Posterior vena cava (tissue), 2 donors: Measurements from ENCODE around the gene CLEC4C. TPM values are rescaled to one million over a fixed set of nuclear protein-coding genes. Genes with fewer than 3 reads are reported as not detected.
"Not testable (repeated sequence)": the region's sequence is repeated elsewhere in the genome, so short reads cannot be mapped to it uniquely, and the experiment has no call there.

Experiments
- DNase-seq: peaks from one replicate; pipeline ENCODE4 v3.0.0-alpha.2; 2020; ENCODE audit warnings: low spot score
- intact Hi-C, 2 donors: fragments of 100-400 bp; cut with DNase I; formaldehyde crosslinking; loops; one replicate each; pipeline versions ENCODE4 v1.14.1 to v1.14.2; 2022 to 2023
- long read RNA-seq, 2 donors: library from polyadenylated mRNA; unstranded; transcript quantifications; one replicate each; pipeline ENCODE4 v2.0.0, GENCODE V29; 2020 to 2021
- total RNA-seq, 2 donors: library from RNA; stranded (reverse); fragmentation: NEBNext Ultra II Directional; extraction: Animal tissue kit (Norgen Biotek cat#: 25700); gene quantifications; one replicate each; pipeline ENCODE4 v1.2.1, GENCODE V29; 2021
- donor health status: DM: yes; HTN: yes; CAD: no.
- donor health status: DM: yes; HTN: yes; CAD: no.

Gene CLEC4C, protein sequence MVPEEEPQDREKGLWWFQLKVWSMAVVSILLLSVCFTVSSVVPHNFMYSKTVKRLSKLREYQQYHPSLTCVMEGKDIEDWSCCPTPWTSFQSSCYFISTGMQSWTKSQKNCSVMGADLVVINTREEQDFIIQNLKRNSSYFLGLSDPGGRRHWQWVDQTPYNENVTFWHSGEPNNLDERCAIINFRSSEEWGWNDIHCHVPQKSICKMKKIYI
- total RNA-seq, result not detected
- long read RNA-seq, donor 1, result 0 reads
- long read RNA-seq, donor 2, result 0 reads

DNA sequence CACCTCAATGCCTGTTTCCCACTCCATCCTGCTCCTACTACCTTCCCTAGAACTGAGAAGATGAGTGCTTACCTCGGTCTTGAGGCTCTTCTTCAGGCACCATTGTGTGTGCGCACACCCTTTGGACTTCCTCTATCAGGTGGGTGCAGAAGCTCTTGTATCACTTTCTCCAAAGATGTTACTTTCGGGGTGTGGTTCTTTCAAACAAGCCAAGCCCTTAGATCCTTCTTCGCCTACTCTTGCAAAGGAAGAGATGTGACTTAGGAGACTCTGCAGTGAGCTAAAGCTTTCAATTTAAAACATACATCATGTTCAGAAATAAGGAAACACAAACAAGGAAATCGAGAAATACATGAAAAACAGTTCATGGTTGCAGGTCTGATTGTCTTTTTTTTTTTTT lies at the start of gene CLEC4C:
TSS of gene CLEC4C (minus strand) at position 130 of the 400 bp plus-strand sequence. CDS start at position 103, 27 bp downstream.
- intact Hi-C loops, result no loop called here
- no peak for DNase-seq

DNA sequence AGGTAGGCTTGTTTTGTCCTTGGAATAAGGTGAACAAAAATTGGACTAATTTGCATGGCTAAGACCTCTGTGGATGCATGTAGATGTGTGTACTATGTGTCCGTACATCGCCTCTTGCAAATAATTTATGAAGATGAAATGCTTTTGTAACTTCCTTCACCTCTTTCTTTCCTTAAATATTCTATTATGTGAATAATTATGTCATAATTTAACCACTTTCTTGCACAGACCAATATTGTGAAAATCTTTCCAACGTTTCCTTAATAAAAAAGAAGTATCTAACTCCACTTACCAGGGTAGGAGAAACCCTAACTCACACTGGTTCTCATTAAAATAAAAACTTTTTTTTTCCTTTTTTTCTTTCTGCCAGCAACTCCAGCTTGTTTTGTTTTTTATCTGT lies 46.0 kb upstream of the CLEC4C start:
- intact Hi-C loops, result no loop called here

DNA sequence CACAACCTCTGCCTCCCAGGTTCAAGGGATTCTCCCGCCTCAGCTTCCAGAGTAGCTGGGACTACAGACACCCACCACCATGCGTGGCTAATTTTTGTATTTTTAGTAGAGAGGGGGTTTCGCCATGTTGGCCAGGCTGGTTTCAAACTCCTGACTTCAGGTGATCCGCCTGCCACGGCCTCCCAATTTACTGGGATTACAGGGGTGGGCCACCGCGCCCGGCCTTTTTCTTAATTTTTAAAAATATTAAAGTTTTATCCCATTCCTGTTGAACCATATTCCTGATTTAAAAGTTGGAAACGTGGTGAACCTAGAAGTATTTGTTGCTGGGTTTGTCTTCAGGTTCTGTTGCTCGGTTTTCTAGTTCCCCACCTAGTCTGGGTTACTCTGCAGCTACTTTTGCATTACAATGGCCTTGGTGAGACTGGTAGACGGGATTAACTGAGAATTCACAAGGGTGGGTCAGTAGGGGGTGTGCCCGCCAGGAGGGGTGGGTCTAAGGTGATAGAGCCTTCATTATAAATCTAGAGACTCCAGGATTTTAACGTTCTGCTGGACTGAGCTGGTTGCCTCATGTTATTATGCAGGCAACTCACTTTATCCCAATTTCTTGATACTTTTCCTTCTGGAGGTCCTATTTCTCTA lies 41.8 kb upstream of the CLEC4C start, which contains the start of gene NANOG:
TSS of gene NANOG (plus strand) at position 519 of the 645 bp plus-strand sequence. CDS start 213 bp downstream, outside the sequence.
- intact Hi-C loops, DNase-seq: not testable (repeated sequence)

More for the DNA sequence above, 46.0 kb upstream of the CLEC4C start:
- DNase-seq, result no peak

DNA sequence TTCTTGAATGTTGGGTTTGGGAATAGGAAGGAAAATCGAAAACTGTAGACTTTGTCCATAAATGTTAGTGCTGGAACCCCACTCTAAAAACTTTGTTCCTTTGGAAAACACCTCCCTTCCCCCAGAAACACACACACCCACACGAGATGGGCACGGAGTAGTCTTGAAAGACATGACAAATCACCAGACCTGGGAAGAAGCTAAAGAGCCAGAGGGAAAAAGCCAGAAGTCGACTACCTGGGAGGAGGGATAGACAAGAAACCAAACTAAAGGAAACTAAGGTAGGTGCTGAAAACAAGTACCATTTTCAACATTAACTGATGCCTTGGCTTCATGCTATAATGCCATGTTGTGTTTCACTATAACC lies 41.1 kb upstream of the CLEC4C start:
- intact Hi-C loops, result no loop called here
- DNase-seq, result no peak

DNA sequence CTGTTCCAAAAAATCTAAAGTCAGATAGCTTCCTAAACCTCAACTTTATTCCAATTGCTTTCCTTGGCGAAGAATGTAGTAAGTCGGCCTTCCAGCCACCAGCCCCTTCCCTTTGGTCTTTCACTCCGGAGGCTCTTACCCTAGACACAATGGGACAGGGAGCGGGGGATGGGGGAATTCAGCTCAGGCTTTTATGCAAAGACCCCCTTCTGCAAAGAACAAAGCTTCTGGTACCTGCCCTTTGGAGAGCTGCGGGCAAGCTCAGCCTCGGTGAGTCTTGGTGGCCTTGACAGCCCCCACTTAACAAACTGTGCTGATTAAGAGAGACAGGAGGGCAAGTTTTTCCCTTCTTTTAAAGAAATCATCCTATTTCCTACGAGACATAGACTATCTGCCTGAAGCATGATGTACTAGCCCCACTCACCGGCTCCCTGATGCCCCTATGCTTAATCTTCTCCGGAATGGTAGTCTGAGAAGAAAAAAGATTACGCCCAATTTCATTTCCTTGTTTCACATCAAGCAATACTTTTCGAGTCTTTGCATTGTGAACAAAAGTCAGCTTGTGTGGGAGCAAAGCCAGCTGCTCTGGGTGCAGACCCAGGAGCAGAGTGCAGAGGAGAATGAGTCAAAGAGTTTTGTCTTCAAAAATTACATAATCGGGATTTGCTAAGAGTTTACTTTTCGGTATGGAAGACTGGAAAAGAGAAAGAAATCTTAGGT lies 40.6 kb upstream of the CLEC4C start:
- DNase-seq, result no peak
- intact Hi-C loops, result no loop called here

DNA sequence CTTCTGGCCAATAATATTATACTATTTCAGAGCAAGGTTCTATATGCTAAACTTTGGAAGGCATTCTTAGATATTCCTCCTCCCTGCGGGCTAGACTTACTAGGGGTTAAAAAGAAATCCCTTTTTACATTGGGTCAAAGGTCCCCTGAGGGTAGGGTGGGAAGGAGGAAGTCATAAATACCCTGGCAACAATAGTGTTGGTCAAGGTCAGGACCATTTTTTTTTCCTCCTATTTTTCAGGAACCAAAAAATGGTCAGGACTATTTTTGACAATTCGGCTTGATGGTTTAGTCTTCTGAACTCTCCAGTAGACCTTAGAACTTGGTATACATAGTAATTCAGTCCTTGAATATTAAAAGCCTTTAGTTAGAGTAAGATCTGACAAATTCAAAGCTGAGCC lies 37.5 kb upstream of the CLEC4C start:
- intact Hi-C loops, result no loop called here
- DNase-seq, result no peak

DNA sequence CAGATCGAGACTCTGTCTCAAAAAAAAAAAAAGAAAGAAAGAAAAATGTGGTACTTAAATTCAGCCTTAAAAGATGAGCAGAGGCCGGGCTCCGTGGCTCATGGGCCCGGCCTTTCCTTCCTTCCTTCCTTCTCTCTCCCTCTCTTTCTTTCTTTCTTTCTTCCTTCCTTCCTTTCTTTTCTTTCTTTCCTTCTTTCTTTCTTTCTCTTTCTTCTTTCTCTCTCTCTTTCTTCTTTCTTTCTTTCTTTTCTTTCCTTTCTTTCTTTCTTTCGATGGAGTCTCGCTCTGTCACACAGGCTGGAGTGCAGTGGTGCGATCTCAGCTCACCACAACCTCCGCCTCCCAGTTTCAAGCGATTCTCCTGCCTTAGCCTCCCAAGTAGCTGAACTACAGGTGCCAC lies 36.3 kb upstream of the CLEC4C start:
- intact Hi-C loops, DNase-seq: not testable (repeated sequence)

DNA sequence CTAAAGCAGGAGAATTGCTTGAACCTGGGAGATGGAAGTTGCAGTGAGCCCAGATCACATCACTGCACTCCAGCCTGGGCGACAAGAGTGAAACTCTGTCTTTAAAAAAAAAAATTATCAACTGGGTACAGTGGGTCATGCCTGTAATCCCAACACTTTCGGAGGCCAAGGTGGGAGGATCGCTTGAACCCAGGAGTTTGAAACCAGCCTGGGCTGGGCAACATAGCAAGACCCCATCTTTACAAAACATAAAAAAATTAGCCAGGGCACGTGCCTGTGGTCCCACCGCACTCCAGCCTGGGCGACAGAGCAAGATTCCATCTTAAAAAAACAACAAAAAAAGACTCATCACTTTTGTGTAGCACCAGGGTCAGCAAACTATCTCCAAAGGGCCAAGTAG lies 34.9 kb upstream of the CLEC4C start:
- intact Hi-C loops, result no loop called here
- DNase-seq, result no peak

DNA sequence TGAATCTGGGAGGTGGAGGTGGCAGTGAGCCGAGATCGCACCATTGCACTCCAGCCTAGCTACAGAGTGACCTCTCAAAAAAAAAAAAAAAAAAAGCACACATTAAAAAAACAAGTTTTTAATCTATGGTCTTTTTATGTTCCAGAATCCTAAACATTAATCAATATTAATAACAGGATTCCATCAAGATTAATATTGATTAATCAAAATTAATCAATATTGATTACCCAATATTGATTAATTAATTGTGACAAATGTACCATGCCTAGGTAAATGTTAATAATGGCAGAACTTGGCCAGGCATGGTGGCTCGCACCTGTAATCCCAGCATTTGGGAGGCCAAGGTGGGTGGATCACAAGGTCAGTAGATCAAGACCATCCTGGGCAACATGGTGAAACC lies 34.1 kb upstream of the CLEC4C start:
- no peak for DNase-seq
- intact Hi-C loops, result no loop called here

DNA sequence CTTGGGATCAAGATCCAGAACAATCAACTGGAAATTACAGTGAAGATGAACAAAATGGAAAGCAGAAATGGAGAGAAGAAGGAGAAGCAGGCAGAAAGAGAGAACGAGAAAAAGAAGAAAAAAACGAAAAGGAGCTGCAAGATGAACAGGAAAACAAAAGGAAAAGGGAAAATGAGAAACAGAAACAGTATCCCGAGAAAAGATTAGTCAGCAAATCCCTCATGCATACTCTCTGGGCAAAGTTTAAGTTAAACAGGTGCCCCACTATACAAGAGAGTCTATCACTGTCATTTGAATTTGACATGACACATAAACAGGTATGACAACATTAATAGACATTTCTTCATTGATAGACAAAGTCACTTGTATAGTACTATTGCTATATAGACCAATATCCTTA lies 22.8 kb upstream of the CLEC4C start:
- intact Hi-C loops, result no loop called here
- no peak for DNase-seq

DNA sequence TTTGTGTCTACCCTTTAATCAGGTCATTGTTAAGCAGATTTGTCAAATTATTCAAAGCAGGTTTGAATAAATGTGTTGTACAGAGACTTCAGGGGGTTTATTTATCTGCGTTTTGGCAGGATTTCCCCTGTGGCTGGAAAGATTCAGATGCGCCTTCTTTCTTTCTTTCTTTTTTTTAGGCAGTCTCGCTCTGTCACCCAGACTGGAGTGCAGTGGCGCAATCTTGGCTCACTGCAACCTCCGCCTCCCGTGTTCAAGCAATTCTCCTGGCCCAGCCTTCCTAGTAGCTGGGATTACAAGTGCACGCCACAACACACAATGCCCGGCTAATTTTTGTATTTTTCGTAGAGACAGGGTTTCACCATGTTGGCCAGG lies 11.6 kb upstream of the CLEC4C start:
- intact Hi-C loops, result no loop called here
- DNase-seq, result no peak

DNA sequence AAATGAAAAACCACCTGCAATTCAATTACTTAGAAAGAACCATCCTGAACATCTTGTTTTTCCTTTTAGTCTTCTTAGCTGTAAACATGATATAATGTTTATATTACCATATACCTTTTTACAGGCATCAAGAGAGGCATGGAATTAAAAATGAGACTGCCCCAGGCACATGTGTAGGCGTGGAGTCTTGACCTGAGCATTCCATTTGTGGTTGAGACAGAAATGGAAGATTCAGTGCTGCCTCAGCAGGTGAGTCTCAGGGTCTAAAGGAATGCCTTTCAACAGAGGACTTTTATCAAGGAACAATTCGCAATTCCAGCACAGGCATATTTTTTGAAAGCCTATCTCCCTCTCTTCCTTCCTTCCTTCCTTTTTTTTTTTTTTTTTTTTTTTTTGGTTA lies 9.8 kb upstream of the CLEC4C start:
- intact Hi-C loops, result no loop called here
- DNase-seq, result no peak

DNA sequence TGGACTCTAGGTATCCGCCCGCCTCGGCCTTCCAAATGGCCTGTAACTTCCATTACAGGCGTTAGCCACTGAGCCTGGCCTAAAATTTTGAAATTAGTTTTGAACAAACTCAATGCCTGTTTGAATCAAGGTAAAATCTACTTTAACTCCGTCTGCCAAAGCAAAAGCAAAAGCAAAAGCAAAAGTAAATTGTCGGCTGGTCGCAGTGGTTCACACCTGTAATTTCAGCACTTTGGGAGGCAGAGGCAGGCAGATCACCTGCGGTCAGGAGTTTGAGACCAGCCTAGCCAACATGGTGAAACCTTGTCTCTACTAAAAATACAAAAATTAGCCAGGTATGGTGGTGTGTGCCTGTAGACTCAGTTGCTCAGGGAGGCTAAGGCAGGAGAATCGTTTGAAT lies 8.5 kb upstream of the CLEC4C start:
- intact Hi-C loops, DNase-seq: not testable (repeated sequence)

DNA sequence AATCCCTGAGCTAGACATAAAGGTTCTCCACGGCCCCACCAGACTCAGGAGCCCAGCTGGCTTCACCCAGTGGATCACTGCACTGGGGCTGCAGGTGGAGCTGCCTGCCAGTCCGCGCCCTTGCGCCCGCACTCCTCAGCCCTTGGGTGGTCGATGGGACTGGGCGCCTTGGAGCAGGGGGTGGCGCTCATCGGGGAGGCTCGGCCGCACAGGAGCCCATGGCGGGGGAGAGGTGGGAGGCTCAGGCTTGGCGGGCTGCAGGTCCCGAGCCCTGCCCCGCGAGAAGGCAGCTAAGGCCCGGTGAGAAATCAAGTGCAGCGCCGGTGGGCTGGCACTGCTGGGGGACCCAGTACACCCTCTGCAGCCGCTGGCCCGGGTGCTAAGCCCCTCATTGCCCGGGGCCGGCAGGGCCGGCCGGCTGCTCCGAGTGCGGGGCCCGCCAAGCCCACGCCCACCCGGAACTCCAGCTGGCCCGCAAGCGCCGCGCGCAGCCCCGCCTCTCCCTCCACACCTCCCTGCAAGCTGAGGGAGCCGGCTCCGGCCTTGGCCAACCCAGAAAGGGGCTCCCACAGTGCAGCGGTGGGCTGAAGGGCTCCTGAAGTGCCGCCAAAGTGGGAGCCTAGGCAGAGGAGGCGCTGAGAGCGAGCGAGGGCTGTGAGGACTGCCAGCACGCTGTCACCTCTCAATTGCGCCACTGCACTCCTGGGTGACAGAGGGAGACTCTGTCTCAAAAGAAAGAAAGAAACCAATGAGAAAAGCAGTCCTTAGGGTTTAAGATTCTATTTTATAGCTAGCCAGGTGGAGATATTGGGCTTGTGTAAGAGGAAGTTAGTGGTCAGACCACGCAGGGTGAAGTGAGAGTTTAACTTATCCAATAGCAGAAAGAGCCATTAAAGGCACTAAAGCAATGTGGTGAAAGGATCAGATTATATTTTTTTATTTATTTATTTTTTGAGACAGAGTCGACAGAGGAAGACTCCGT lies 5.1 kb upstream of the CLEC4C start:
- DNase-seq, intact Hi-C loops: not testable (repeated sequence)

DNA sequence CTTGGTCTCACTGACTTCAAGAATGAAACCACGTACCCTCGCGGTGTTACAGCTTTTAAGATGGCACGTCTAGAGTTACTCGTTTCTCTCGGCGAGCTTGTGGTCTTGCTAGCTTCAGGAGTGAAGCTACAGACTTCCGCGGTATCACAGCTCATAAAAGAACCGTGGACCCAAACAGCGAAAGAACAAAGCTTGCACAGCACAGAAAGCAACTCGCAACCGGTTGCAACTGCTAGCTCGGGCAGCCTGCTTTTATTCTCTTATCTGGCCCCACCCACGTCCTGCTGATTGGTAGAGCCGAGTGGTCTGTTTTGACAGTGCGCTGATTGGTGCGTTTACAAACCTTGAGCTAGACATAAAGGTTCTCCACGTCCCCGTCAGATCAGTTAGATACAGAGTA lies 4.2 kb upstream of the CLEC4C start:
- DNase-seq, result no peak
- intact Hi-C loops, result no loop called here

DNA sequence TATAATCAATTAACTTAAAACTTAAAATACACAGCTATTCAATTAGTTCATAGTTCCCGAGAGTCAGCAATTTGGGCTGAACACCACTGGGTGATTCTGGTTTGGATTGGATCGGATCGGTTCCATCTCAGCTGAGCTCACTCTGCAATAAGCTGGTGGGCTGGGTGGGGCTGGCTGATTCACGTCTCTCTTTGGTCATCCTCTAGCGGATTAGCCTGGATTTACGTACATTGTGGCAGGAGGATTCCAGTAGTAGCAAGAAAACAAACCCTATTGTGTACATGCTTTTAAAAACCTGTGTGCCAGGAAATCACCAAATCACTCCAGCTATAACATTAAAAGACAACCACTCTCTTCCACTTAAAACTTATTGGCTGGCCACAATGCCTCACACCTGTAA lies 3.2 kb upstream of the CLEC4C start:
- intact Hi-C loops, result no loop called here
- DNase-seq, result no peak

DNA sequence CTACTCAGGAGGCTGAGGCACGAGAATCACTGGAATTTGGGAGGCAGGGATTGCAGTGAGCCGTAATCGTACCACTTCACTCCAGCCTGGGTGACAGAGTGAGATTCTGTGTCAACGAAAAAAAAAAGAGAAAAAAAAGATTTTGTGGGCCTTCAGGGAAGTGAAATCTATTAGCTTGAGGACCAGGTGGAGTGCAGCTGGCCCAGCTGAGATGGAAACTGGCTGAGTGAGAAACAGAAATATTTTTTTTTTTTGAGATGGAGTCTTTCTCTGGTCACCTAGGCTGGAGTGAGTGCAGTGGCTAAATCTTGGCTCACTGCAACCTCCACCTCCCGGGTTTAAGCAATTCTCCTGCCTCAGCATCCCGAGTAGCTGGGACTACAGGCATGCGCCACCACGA lies 2.3 kb upstream of the CLEC4C start:
- no peak for DNase-seq
- intact Hi-C loops, result no loop called here

DNA sequence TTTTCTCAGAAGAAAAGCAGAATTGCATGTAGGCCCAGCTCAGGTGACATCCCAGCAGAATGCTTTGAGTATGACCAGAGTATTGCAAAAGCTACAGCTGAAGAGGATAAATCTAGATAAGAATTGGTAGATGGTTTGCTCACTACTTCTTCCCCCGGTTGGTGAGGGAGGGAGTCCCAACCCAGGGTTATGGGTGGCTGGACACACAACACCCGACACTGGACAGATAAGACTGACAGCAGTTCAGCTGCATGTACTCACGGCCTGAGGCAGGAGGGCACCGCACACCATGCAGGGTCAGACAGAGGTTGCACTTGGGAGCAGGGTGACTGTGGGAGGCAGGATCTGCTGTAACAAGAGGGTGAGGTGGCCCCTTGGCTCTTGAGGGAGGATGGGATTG lies 1.7 kb upstream of the CLEC4C start:
- intact Hi-C loops, result no loop called here
- DNase-seq, result no peak

DNA sequence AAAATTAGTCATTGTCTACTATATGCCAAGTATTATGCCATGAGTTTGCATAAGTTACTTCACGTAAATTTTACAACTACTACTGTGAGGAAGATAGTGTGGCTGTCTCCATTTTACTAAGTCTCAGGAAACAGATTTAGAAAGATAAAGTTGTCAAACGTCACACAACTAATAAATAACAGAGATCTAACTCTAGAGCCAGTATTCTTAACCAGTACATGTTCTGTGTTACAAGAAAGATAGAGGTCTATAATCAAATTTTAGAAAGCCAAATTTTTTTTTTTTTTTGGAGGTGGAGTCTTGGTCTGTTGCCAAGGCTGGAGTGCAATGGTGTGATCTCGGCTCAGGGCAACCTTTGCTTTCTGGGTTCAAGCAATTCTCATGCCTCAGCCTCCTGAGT lies 14.2 kb downstream of the CLEC4C start:
- intact Hi-C loops, result no loop called here

DNA sequence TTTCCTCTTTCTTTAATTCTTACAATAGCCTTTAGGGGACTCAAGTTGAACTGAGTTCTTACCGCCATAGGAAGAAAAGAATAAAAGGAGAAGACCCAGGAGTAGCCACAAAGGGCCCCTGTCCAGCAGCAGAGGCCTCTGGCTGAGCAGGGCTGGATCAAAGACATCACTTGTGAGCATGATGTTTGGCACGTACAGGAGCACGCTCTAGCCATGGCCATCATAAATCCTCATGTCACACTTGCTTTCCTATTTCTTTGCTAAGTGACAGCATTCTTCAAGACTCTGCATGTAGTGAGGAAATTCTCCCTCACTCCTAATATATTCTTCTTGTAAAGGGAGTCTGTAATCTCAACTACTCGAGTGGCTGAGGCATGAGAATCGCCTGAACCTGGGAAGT lies 15.7 kb downstream of the CLEC4C start:
- DNase-seq, result no peak
- intact Hi-C loops, result no loop called here

More for the DNA sequence above, 14.2 kb downstream of the CLEC4C start:
- DNase-seq, result no peak
